Activated T-cell treated with anti-CD3 and anti-CD28 coated beads, Interleukin-2, amount 50 U/mL, for 72 hours (primary cell): ENCODE measurements around the gene VPS13D. TPM values are rescaled to one million over a fixed set of nuclear protein-coding genes. Genes with fewer than 3 reads are reported as not detected.
A peak's percentile ranks its signal among the peaks of the same experiment; 100 is the strongest.

ENCODE experiments used
- ATAC-seq, 2 donors: fragments of 150-1000 bp; cut with Tn5 transposase; replicated peaks in 1 of 2; 2 replicates each; pipeline ENCODE4 v1.10.0; 2021; ENCODE audit warnings: moderate library complexity in 2 of 2, mild to moderate bottlenecking in 1 of 2
- DNase-seq, 2 donors: peaks; one replicate each; pipeline ENCODE4 v3.0.0; 2021 to 2022; ENCODE audit warnings: mixed read lengths in 1 of 2
- H3K27ac Mint-ChIP-seq: one replicate; pipeline ENCODE4 v1.8.0; 2022; ENCODE audit warnings: mild to moderate bottlenecking, moderate library complexity, mixed read lengths
- H3K27me3 Mint-ChIP-seq: one replicate; pipeline ENCODE4 v1.8.0; 2022; ENCODE audit warnings: low read depth, mixed read lengths
- H3K36me3 Mint-ChIP-seq, 2 donors: one replicate each; pipeline ENCODE4 v1.8.0; 2022; ENCODE audit warnings: mixed read lengths in 2 of 2, mild to moderate bottlenecking in 1 of 2; ENCODE audit not compliant: insufficient read depth in 2 of 2
- H3K4me1 Mint-ChIP-seq: one replicate; pipeline ENCODE4 v1.8.0; 2022; ENCODE audit warnings: low read depth, mixed read lengths
- H3K4me3 Mint-ChIP-seq, 2 donors: one replicate each; pipeline ENCODE4 v1.8.0; 2022; ENCODE audit warnings: mild to moderate bottlenecking in 2 of 2, mixed read lengths in 2 of 2, moderate library complexity in 2 of 2
- H3K9me3 Mint-ChIP-seq, 2 donors: one replicate each; pipeline ENCODE4 v1.8.0; 2022; ENCODE audit warnings: mixed read lengths in 2 of 2
- total RNA-seq, 2 donors: library from RNA; stranded (reverse); gene quantifications; one replicate each; pipeline ENCODE4 v1.2.3, GENCODE V29; 2022

VPS13D gene
- total RNA-seq, 2 donors from 2014 or later: 36.0 to 40.5 TPM

GRCh38 chr1:12499539-12500240 is 269.9 kb downstream of the VPS13D start:
- Mint-ChIP-seq H3K27ac (no peak overlapping the region), H3K27me3 (no peaks in the 10 kb centered on the region), H3K4me3 (no peak overlapping the region), H3K9me3 (no peaks in the 10 kb centered on the region), H3K36me3 (peaks cover 0 to 3% of the 10 kb centered on the region in 2 donors), H3K4me1 (peaks cover 46% of the 10 kb centered on the region)
- no peak for DNase-seq
- no peak for ATAC-seq

GRCh38 chr1:12501661-12502060 is 271.8 kb downstream of the VPS13D start:
- Mint-ChIP-seq H3K27ac (peak overlapping the region; percentile 5), H3K9me3 (no peaks in the 10 kb centered on the region), H3K4me1 (peaks cover 46% of the 10 kb centered on the region), H3K36me3 (peaks cover 0 to 2% of the 10 kb centered on the region in 2 donors), H3K4me3 (peak overlapping the region in 1 of 2 donors; percentile 32), H3K27me3 (no peaks in the 10 kb centered on the region)
- ATAC-seq (no peak), DNase-seq (no peak)

GRCh38 chr1:12502336-12503109 is 272.7 kb downstream of the VPS13D start:
- Mint-ChIP-seq H3K4me1 (peaks cover 46% of the 10 kb centered on the region), H3K4me3 (peak overlapping the region; percentile 35 to 44)

GRCh38 chr1:12503709-12504108 is 273.9 kb downstream of the VPS13D start:
- Mint-ChIP-seq H3K4me3 (no peak overlapping the region), H3K4me1 (peaks cover 55% of the 10 kb centered on the region), H3K36me3 (peaks cover 0 to 2% of the 10 kb centered on the region in 2 donors), H3K27ac (no peak overlapping the region), H3K27me3 (no peaks in the 10 kb centered on the region), H3K9me3 (no peaks in the 10 kb centered on the region)
- DNase-seq (no peak), ATAC-seq (no peak)

More at GRCh38 chr1:12502336-12503109, 272.7 kb downstream of the VPS13D start:
- H3K36me3 Mint-ChIP-seq: peaks cover 0 to 2% of the 10 kb centered on the region in 2 donors
- no peaks in the 10 kb centered on the region for H3K27me3 Mint-ChIP-seq
- no peaks in the 10 kb centered on the region for H3K9me3 Mint-ChIP-seq
- peak; percentile 34 to 37 for DNase-seq
- peak overlapping the region; percentile 5 for H3K27ac Mint-ChIP-seq
- peak; percentile 92 to 94 for ATAC-seq

- H3K4me3 Mint-ChIP-seq: no peak overlapping the region
- ATAC-seq (no peak), DNase-seq (no peak)
- H3K9me3 Mint-ChIP-seq: no peaks in the 10 kb centered on the region
- H3K36me3 Mint-ChIP-seq: peaks cover 2 to 5% of the 10 kb centered on the region in 2 donors
- H3K4me1 Mint-ChIP-seq: peaks cover 62% of the 10 kb centered on the region
- no peaks in the 10 kb centered on the region for H3K27me3 Mint-ChIP-seq
- H3K27ac Mint-ChIP-seq: no peak overlapping the region
These were observed 274.8 kb downstream of the VPS13D start for GRCh38 chr1:12504601-12505000.

GRCh38 chr1:12505231-12505630 is 275.4 kb downstream of the VPS13D start:
- Mint-ChIP-seq H3K4me3 (no peak overlapping the region), H3K36me3 (peaks cover 3 to 5% of the 10 kb centered on the region in 2 donors), H3K4me1 (peaks cover 62% of the 10 kb centered on the region), H3K27me3 (no peaks in the 10 kb centered on the region), H3K9me3 (no peaks in the 10 kb centered on the region), H3K27ac (no peak overlapping the region)
- no peak for DNase-seq
- no peak for ATAC-seq

- no peak overlapping the region for H3K4me3 Mint-ChIP-seq
- peaks cover 7 to 9% of the 10 kb centered on the region in 2 donors for H3K36me3 Mint-ChIP-seq
- no peak overlapping the region for H3K27ac Mint-ChIP-seq
- peaks cover 0 to 3% of the 10 kb centered on the region in 2 donors for H3K9me3 Mint-ChIP-seq
- peaks cover 65% of the 10 kb centered on the region for H3K4me1 Mint-ChIP-seq
- no peaks in the 10 kb centered on the region for H3K27me3 Mint-ChIP-seq
- no peak for ATAC-seq
- no peak for DNase-seq
These were observed 275.9 kb downstream of the VPS13D start for GRCh38 chr1:12505639-12506280.

- Mint-ChIP-seq H3K27me3 (no peaks in the 10 kb centered on the region), H3K4me3 (no peak overlapping the region), H3K36me3 (peaks cover 7 to 10% of the 10 kb centered on the region in 2 donors), H3K9me3 (peaks cover 0 to 3% of the 10 kb centered on the region in 2 donors), H3K4me1 (peaks cover 70% of the 10 kb centered on the region), H3K27ac (no peak overlapping the region)
- ATAC-seq (no peak), DNase-seq (no peak)
These were observed 276.8 kb downstream of the VPS13D start for GRCh38 chr1:12506281-12507280.

- Mint-ChIP-seq H3K36me3 (peaks cover 7 to 10% of the 10 kb centered on the region in 2 donors), H3K9me3 (peaks cover 0 to 3% of the 10 kb centered on the region in 2 donors), H3K4me1 (peaks cover 70% of the 10 kb centered on the region), H3K27me3 (no peaks in the 10 kb centered on the region), H3K4me3 (no peak overlapping the region), H3K27ac (no peak overlapping the region)
- ATAC-seq (no peak), DNase-seq (no peak)
These were observed 277.8 kb downstream of the VPS13D start for GRCh38 chr1:12507631-12508030.

GRCh38 chr1:12508849-12509248 is 279.0 kb downstream of the VPS13D start:
- no peak for DNase-seq
- no peak overlapping the region for H3K4me3 Mint-ChIP-seq
- no peak for ATAC-seq
- peak overlapping the region; percentile 34 for H3K27ac Mint-ChIP-seq
- H3K36me3 Mint-ChIP-seq: peaks cover 10 to 13% of the 10 kb centered on the region in 2 donors
- H3K4me1 Mint-ChIP-seq: peaks cover 69% of the 10 kb centered on the region
- peaks cover 2 to 3% of the 10 kb centered on the region in 2 donors for H3K9me3 Mint-ChIP-seq
- no peaks in the 10 kb centered on the region for H3K27me3 Mint-ChIP-seq

- Mint-ChIP-seq H3K27ac (peak overlapping the region; percentile 96), H3K4me1 (peaks cover 76% of the 10 kb centered on the region), H3K4me3 (peak overlapping the region; percentile 82 to 84), H3K27me3 (no peaks in the 10 kb centered on the region), H3K36me3 (peaks cover 10 to 13% of the 10 kb centered on the region in 2 donors), H3K9me3 (peaks cover 2 to 3% of the 10 kb centered on the region in 2 donors)
- DNase-seq: no peak
- ATAC-seq: no peak
These were observed 281.3 kb downstream of the VPS13D start for GRCh38 chr1:12511128-12511484.
